ENCODE data around the gene DMWD.
"Not testable (repeated sequence)": the region's sequence is repeated elsewhere in the genome, so short reads cannot be mapped to it uniquely, and the experiment has no call there.

DMWD gene

GRCh38 chr19:45751483-45751882, 41.2 kb downstream of the DMWD start:
- not testable (repeated sequence) for H3K9me3 ChIP-seq (replicated peaks in 1 of 2; ENCODE audit: control insufficient read depth in 2 of 2, insufficient read depth in 1 of 2, low read depth in 1 of 2, low read length in 2 of 2); H3K4ac ChIP-seq (ENCODE audit: low read length); H3K4me1 ChIP-seq (ENCODE audit: control insufficient read depth in 2 of 2, insufficient read depth in 1 of 2, low read depth in 1 of 2, low read length in 2 of 2); H3K79me1 ChIP-seq (ENCODE audit: low read depth, low read length); H3K27ac ChIP-seq (replicated peaks; ENCODE audit: low read length); H4K8ac ChIP-seq (ENCODE audit: low read depth, low read length); H3K23ac ChIP-seq (ENCODE audit: low read depth, low read length, poor library complexity); H4K91ac ChIP-seq (ENCODE audit: low read depth, low read length, poor library complexity); H2BK12ac ChIP-seq (ENCODE audit: low read length); H3K18ac ChIP-seq (ENCODE audit: low read length); H2AFZ ChIP-seq (ENCODE audit: low read length); DNase-seq (ENCODE audit: low spot score); H3K4me3 ChIP-seq (ENCODE audit: low read length in 2 of 2); H3K9ac ChIP-seq (ENCODE audit: low read depth, low read length, poor library complexity); H2BK120ac ChIP-seq (ENCODE audit: low read depth, low read length); H3K14ac ChIP-seq (ENCODE audit: low read length); H2BK5ac ChIP-seq (ENCODE audit: low read length); H2BK15ac ChIP-seq (ENCODE audit: low read length); H2AK5ac ChIP-seq (ENCODE audit: low read depth, low read length); H3K36me3 ChIP-seq (replicated peaks in 1 of 2; ENCODE audit: control insufficient read depth in 2 of 2, insufficient read depth in 2 of 2, low read length in 2 of 2); H3K4me2 ChIP-seq (ENCODE audit: insufficient read depth, low read length, poor library complexity, severe bottlenecking)
- no CpG with 5 or more reads among the region's 10 CpGs for WGBS, 2 donors (ENCODE audit: extremely low coverage in 2 of 2, insufficient read length in 2 of 2, insufficient replicate concordance in 1 of 2)
- H3K27me3 ChIP-seq (ENCODE audit: control insufficient read depth in 3 of 3, insufficient read depth in 3 of 3, low read depth in 1 of 3, low read length in 3 of 3), result peaks cover 0 to 17% (median 0%) of the 10 kb centered on the region in 3 experiments

- no peak overlapping the region for H2AFZ ChIP-seq (ENCODE audit: low read length)
- H3K36me3 ChIP-seq (replicated peaks in 1 of 2; ENCODE audit: control insufficient read depth in 2 of 2, insufficient read depth in 2 of 2, low read length in 2 of 2), result no peaks in the 10 kb centered on the region
- H3K27me3 ChIP-seq (ENCODE audit: control insufficient read depth in 3 of 3, insufficient read depth in 3 of 3, low read depth in 1 of 3, low read length in 3 of 3), result peaks cover 0 to 25% (median 0%) of the 10 kb centered on the region in 3 experiments
- no peak overlapping the region for H3K4ac ChIP-seq (ENCODE audit: low read length)
- no peak overlapping the region for H2BK120ac ChIP-seq (ENCODE audit: low read depth, low read length)
- no peak overlapping the region for H2BK12ac ChIP-seq (ENCODE audit: low read length)
- H2BK15ac ChIP-seq (ENCODE audit: low read length), result no peak overlapping the region
- H3K4me3 ChIP-seq (ENCODE audit: low read length in 2 of 2), result no peak overlapping the region
- H3K27ac ChIP-seq (replicated peaks; ENCODE audit: low read length), result no peak overlapping the region
- no peak overlapping the region for H3K18ac ChIP-seq (ENCODE audit: low read length)
- no peak for DNase-seq (ENCODE audit: low spot score)
- no peak overlapping the region for H2AK5ac ChIP-seq (ENCODE audit: low read depth, low read length)
- H3K14ac ChIP-seq (ENCODE audit: low read length), result no peak overlapping the region
- no peak overlapping the region for H3K23ac ChIP-seq (ENCODE audit: low read depth, low read length, poor library complexity)
- no peak overlapping the region for H4K8ac ChIP-seq (ENCODE audit: low read depth, low read length)
- H2BK5ac ChIP-seq (ENCODE audit: low read length), result no peak overlapping the region
- no peaks in the 10 kb centered on the region for H3K79me1 ChIP-seq (ENCODE audit: low read depth, low read length)
- WGBS, 2 donors (ENCODE audit: extremely low coverage in 2 of 2, insufficient read length in 2 of 2, insufficient replicate concordance in 1 of 2), result no CpG with 5 or more reads among the region's 5 CpGs
- peaks cover 0 to 2% of the 10 kb centered on the region in 2 donors for H3K4me1 ChIP-seq (ENCODE audit: control insufficient read depth in 2 of 2, insufficient read depth in 1 of 2, low read depth in 1 of 2, low read length in 2 of 2)
- H3K4me2 ChIP-seq (ENCODE audit: insufficient read depth, low read length, poor library complexity, severe bottlenecking), result no peak overlapping the region
- no peak overlapping the region for H3K9ac ChIP-seq (ENCODE audit: low read depth, low read length, poor library complexity)
- H3K9me3 ChIP-seq (replicated peaks in 1 of 2; ENCODE audit: control insufficient read depth in 2 of 2, insufficient read depth in 1 of 2, low read depth in 1 of 2, low read length in 2 of 2), result no peaks in the 10 kb centered on the region
- no peak overlapping the region for H4K91ac ChIP-seq (ENCODE audit: low read depth, low read length, poor library complexity)
Observed at GRCh38 chr19:45747513-45747912, 45.1 kb downstream of the DMWD start.

- no peak overlapping the region for H2BK5ac ChIP-seq (ENCODE audit: low read length)
- H2BK120ac ChIP-seq (ENCODE audit: low read depth, low read length), result no peak overlapping the region
- H3K4ac ChIP-seq (ENCODE audit: low read length), result no peak overlapping the region
- no peak overlapping the region for H2BK15ac ChIP-seq (ENCODE audit: low read length)
- H3K4me1 ChIP-seq (ENCODE audit: control insufficient read depth in 2 of 2, insufficient read depth in 1 of 2, low read depth in 1 of 2, low read length in 2 of 2), result peaks cover 0 to 2% of the 10 kb centered on the region in 2 donors
- WGBS, 2 donors (ENCODE audit: extremely low coverage in 2 of 2, insufficient read length in 2 of 2, insufficient replicate concordance in 1 of 2), result no CpG with 5 or more reads among the region's 5 CpGs
- H3K18ac ChIP-seq (ENCODE audit: low read length), result no peak overlapping the region
- peaks cover 0 to 25% (median 0%) of the 10 kb centered on the region in 3 experiments for H3K27me3 ChIP-seq (ENCODE audit: control insufficient read depth in 3 of 3, insufficient read depth in 3 of 3, low read depth in 1 of 3, low read length in 3 of 3)
- no peak overlapping the region for H3K27ac ChIP-seq (replicated peaks; ENCODE audit: low read length)
- no peaks in the 10 kb centered on the region for H3K9me3 ChIP-seq (replicated peaks in 1 of 2; ENCODE audit: control insufficient read depth in 2 of 2, insufficient read depth in 1 of 2, low read depth in 1 of 2, low read length in 2 of 2)
- H4K8ac ChIP-seq (ENCODE audit: low read depth, low read length), result no peak overlapping the region
- H3K9ac ChIP-seq (ENCODE audit: low read depth, low read length, poor library complexity), result no peak overlapping the region
- H2BK12ac ChIP-seq (ENCODE audit: low read length), result no peak overlapping the region
- no peak overlapping the region for H4K91ac ChIP-seq (ENCODE audit: low read depth, low read length, poor library complexity)
- H3K4me3 ChIP-seq (ENCODE audit: low read length in 2 of 2), result no peak overlapping the region
- DNase-seq (ENCODE audit: low spot score), result no peak
- H3K4me2 ChIP-seq (ENCODE audit: insufficient read depth, low read length, poor library complexity, severe bottlenecking), result no peak overlapping the region
- H3K36me3 ChIP-seq (replicated peaks in 1 of 2; ENCODE audit: control insufficient read depth in 2 of 2, insufficient read depth in 2 of 2, low read length in 2 of 2), result no peaks in the 10 kb centered on the region
- no peak overlapping the region for H2AK5ac ChIP-seq (ENCODE audit: low read depth, low read length)
- H3K14ac ChIP-seq (ENCODE audit: low read length), result no peak overlapping the region
- H2AFZ ChIP-seq (ENCODE audit: low read length), result no peak overlapping the region
- H3K79me1 ChIP-seq (ENCODE audit: low read depth, low read length), result no peaks in the 10 kb centered on the region
- H3K23ac ChIP-seq (ENCODE audit: low read depth, low read length, poor library complexity), result no peak overlapping the region
Observed at GRCh38 chr19:45746866-45747265, 45.8 kb downstream of the DMWD start.

GRCh38 chr19:45745606-45746005, 47.0 kb downstream of the DMWD start:
- Histone ChIP-seq H3K9me3 (replicated peaks in 1 of 2; ENCODE audit: control insufficient read depth in 2 of 2, insufficient read depth in 1 of 2, low read depth in 1 of 2, low read length in 2 of 2) (no peaks in the 10 kb centered on the region), H3K27me3 (ENCODE audit: control insufficient read depth in 3 of 3, insufficient read depth in 3 of 3, low read depth in 1 of 3, low read length in 3 of 3) (peaks cover 0 to 25% (median 0%) of the 10 kb centered on the region in 3 experiments), H2BK5ac (ENCODE audit: low read length) (no peak overlapping the region), H2BK12ac (ENCODE audit: low read length) (no peak overlapping the region), H3K14ac (ENCODE audit: low read length) (no peak overlapping the region), H3K23ac (ENCODE audit: low read depth, low read length, poor library complexity) (no peak overlapping the region), H3K4me2 (ENCODE audit: insufficient read depth, low read length, poor library complexity, severe bottlenecking) (no peak overlapping the region), H3K27ac (replicated peaks; ENCODE audit: low read length) (no peak overlapping the region), H2BK15ac (ENCODE audit: low read length) (no peak overlapping the region), H2AFZ (ENCODE audit: low read length) (no peak overlapping the region), H3K36me3 (replicated peaks in 1 of 2; ENCODE audit: control insufficient read depth in 2 of 2, insufficient read depth in 2 of 2, low read length in 2 of 2) (no peaks in the 10 kb centered on the region), H4K91ac (ENCODE audit: low read depth, low read length, poor library complexity) (no peak overlapping the region), H3K4me3 (ENCODE audit: low read length in 2 of 2) (no peak overlapping the region), H3K18ac (ENCODE audit: low read length) (no peak overlapping the region), H3K4ac (ENCODE audit: low read length) (no peak overlapping the region), H2BK120ac (ENCODE audit: low read depth, low read length) (no peak overlapping the region), H3K4me1 (ENCODE audit: control insufficient read depth in 2 of 2, insufficient read depth in 1 of 2, low read depth in 1 of 2, low read length in 2 of 2) (peaks cover 0 to 2% of the 10 kb centered on the region in 2 donors), H2AK5ac (ENCODE audit: low read depth, low read length) (no peak overlapping the region), H3K9ac (ENCODE audit: low read depth, low read length, poor library complexity) (no peak overlapping the region), H3K79me1 (ENCODE audit: low read depth, low read length) (no peaks in the 10 kb centered on the region), H4K8ac (ENCODE audit: low read depth, low read length) (no peak overlapping the region)
- WGBS, 2 donors (ENCODE audit: extremely low coverage in 2 of 2, insufficient read length in 2 of 2, insufficient replicate concordance in 1 of 2), result no CpG with 5 or more reads among the region's 6 CpGs
- no peak for DNase-seq (ENCODE audit: low spot score)

All from neuronal stem cell (in vitro differentiated cells).